Neural cell (in vitro differentiated cells): ENCODE measurements around the gene TMEM250. TPM values are rescaled to one million over a fixed set of nuclear protein-coding genes. Genes with fewer than 3 reads are reported as not detected.

ENCODE experiments used
- H2AFZ ChIP-seq: fragments of 200-600, 300-800 bp; sonication (generic), shearing (Covaris generic); 2 replicates; pipeline ENCODE4 v1.6.0; 2014; ENCODE audit warnings: low read depth, mild to moderate bottlenecking, antibody characterized with exemption, low read length, moderate library complexity
- H3F3A ChIP-seq: fragments of 200-600 bp; shearing (Covaris generic); 2 replicates; pipeline ENCODE4 v1.6.1; 2016; ENCODE audit warnings: mild to moderate bottlenecking, moderate library complexity, mixed read lengths, antibody characterized with exemption, low read length; ENCODE audit not compliant: insufficient read depth, poor library complexity, severe bottlenecking
- H3K27ac ChIP-seq: fragments of 200-600, 300-800 bp; sonication (generic), shearing (Covaris generic); 2 replicates; pipeline ENCODE4 v1.5.1; 2014; ENCODE audit warnings: mild to moderate bottlenecking, low read length, moderate library complexity
- H3K27me3 ChIP-seq: fragments of 300-800, 200-600 bp; sonication (generic), shearing (Covaris generic); 2 replicates; pipeline ENCODE4 v1.6.0; 2014; ENCODE audit warnings: mild to moderate bottlenecking, low read depth, low read length, moderate library complexity; ENCODE audit not compliant: insufficient read depth
- H3K36me3 ChIP-seq: fragments of 300-800, 200-600 bp; sonication (generic), shearing (Covaris generic); 2 replicates; pipeline ENCODE4 v1.5.1; 2014; ENCODE audit warnings: mild to moderate bottlenecking, antibody characterized with exemption, low read length, moderate library complexity; ENCODE audit not compliant: insufficient read depth
- H3K4me2 ChIP-seq: fragments of 300-800, 200-600 bp; sonication (generic), shearing (Covaris generic); 2 replicates; pipeline ENCODE4 v1.6.0; 2014; ENCODE audit warnings: mild to moderate bottlenecking, low read length
- H3K4me3 ChIP-seq: fragments of 300-800, 200-600 bp; sonication (generic), shearing (Covaris generic); 2 replicates; pipeline ENCODE4 v1.5.1; 2014; ENCODE audit warnings: mild to moderate bottlenecking, low read length, moderate library complexity
- H3K79me2 ChIP-seq: fragments of 200-600 bp; shearing (Covaris generic); replicated peaks from 2 replicates; pipeline ENCODE4 v1.6.0; 2014; ENCODE audit warnings: mild to moderate bottlenecking, low read length, moderate library complexity; ENCODE audit not compliant: insufficient read depth
- H3K9ac ChIP-seq: fragments of 300-800, 200-600 bp; sonication (generic), shearing (Covaris generic); 2 replicates; pipeline ENCODE4 v1.6.1; 2016; ENCODE audit warnings: mild to moderate bottlenecking, low read length, mixed read lengths
- H3K9me2 ChIP-seq: fragments of 200-600 bp; shearing (Covaris generic); 2 replicates; pipeline ENCODE4 v1.6.1; 2016; ENCODE audit warnings: mild to moderate bottlenecking, low read length, mixed read lengths; ENCODE audit not compliant: insufficient read depth
- H3K9me3 ChIP-seq: fragments of 200-600, 300-800 bp; sonication (generic), shearing (Covaris generic); 2 replicates; pipeline ENCODE4 v1.6.1; 2016; ENCODE audit warnings: mild to moderate bottlenecking, mixed run types, low read length, moderate library complexity, mixed read lengths
- H4K20me1 ChIP-seq: fragments of 200-600 bp; shearing (Covaris generic); 2 replicates; pipeline ENCODE4 v1.6.1; 2016; ENCODE audit warnings: mild to moderate bottlenecking, mixed run types; ENCODE audit not compliant: insufficient read depth
- EP300 ChIP-seq: fragments of 450-650 bp; conservative IDR thresholded peaks from 2 replicates; pipeline ENCODE4 v1.6.1; 2014; ENCODE audit warnings: antibody characterized with exemption, mild to moderate bottlenecking, moderate library complexity; ENCODE audit not compliant: poor library complexity, severe bottlenecking
- EZH2 ChIP-seq: fragments of 200-600, 300-800 bp; shearing (Covaris generic), sonication (generic); IDR thresholded peaks from 2 replicates; pipeline ENCODE4 v1.6.1; 2014; ENCODE audit warnings: antibody characterized with exemption, low read length, borderline replicate concordance, mild to moderate bottlenecking; ENCODE audit not compliant: insufficient read depth, poor library complexity, severe bottlenecking
- MXI1 ChIP-seq: fragments of 450-650 bp; conservative IDR thresholded peaks from 2 replicates; pipeline ENCODE4 v1.6.1; 2014; ENCODE audit warnings: antibody characterized with exemption, mild to moderate bottlenecking; ENCODE audit not compliant: poor library complexity, severe bottlenecking
- POLR2AphosphoS5 ChIP-seq: IDR thresholded peaks from 2 replicates; pipeline ENCODE4 v1.6.1; 2012
- RAD21 ChIP-seq: fragments of 450-650 bp; conservative IDR thresholded peaks from 2 replicates; pipeline ENCODE4 v1.6.1; 2014; ENCODE audit warnings: antibody characterized with exemption, mild to moderate bottlenecking, moderate library complexity
- SMC3 ChIP-seq: fragments of 450-650 bp; conservative IDR thresholded peaks from 2 replicates; pipeline ENCODE4 v1.6.1; 2014; ENCODE audit warnings: antibody characterized with exemption, mild to moderate bottlenecking, moderate library complexity; ENCODE audit not compliant: poor library complexity
- TAF1 ChIP-seq: IDR thresholded peaks from 2 replicates; pipeline ENCODE4 v1.6.1; 2012; ENCODE audit warnings: low read depth
- polyA plus RNA-seq: library from polyadenylated mRNA; depleted of rRNA; stranded (reverse); fragments of >200 nt; gene quantifications from 2 replicates; pipeline ENCODE4 v1.2.3, GENCODE V29; 2014
- TF ChIP-seq, protein P1 (sequence below): IDR thresholded peaks from 2 replicates; pipeline ENCODE4 v1.6.1; 2012; ENCODE audit warnings: borderline replicate concordance
- TF ChIP-seq, protein P2 (sequence below): fragments of 450-650 bp; IDR thresholded peaks from 2 replicates; pipeline ENCODE4 v1.5.1; 2014; ENCODE audit warnings: antibody characterized with exemption, mild to moderate bottlenecking, moderate library complexity; ENCODE audit not compliant: poor library complexity, severe bottlenecking

The TMEM250 gene
- polyA plus RNA-seq, 1 donor from 2014 or later = 15.0 TPM

DNA sequence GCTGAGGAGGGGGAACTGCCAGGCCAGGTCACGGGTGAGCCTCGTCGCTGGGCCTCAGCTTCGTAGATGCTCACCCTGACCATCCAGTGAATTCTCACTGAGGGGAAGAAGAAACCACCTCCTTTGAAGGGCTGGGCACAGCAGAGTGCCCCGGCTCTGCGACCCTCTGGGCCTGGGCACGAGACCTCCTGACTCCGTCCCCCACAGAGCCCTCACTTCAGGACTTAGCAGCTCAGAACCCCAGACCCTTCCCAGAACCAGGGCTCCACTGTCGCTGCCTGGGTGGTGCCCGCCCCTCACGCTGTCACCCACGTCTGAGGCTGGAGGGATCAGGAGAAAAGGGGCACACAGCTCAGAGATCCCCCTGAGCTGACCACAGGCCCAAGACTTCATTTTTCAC is 34.3 kb upstream of the TMEM250 start:
- H3K27ac ChIP-seq = no peak overlapping the region
- TF ChIP-seq RAD21 (no peak), EP300 (no peak)

DNA sequence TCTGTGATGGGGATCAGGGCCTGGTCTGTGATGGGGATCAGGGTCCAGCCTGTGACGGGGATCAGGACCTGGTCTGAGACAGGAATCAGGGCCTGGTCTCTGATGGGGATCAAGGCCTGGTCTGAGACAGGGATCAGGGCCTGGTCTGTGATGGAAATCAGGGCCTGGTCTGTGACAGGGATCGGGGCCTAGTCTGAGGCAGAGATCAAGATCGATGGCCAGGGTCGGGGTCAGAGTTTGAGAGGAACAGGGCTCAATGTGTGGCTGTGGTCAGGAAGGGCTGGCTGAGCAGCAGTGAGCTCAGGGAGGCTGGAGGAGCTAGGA is 33.8 kb upstream of the TMEM250 start:
- no peak overlapping the region for H3K4me3 ChIP-seq
- H3K9me2 ChIP-seq = no peaks in the 10 kb centered on the region
- H4K20me1 ChIP-seq = no peaks in the 10 kb centered on the region
- H3K9me3 ChIP-seq = no peaks in the 10 kb centered on the region
- no peaks in the 10 kb centered on the region for H3K27me3 ChIP-seq
- no peak for TF ChIP-seq TAF1
- TF ChIP-seq, protein P1, sequence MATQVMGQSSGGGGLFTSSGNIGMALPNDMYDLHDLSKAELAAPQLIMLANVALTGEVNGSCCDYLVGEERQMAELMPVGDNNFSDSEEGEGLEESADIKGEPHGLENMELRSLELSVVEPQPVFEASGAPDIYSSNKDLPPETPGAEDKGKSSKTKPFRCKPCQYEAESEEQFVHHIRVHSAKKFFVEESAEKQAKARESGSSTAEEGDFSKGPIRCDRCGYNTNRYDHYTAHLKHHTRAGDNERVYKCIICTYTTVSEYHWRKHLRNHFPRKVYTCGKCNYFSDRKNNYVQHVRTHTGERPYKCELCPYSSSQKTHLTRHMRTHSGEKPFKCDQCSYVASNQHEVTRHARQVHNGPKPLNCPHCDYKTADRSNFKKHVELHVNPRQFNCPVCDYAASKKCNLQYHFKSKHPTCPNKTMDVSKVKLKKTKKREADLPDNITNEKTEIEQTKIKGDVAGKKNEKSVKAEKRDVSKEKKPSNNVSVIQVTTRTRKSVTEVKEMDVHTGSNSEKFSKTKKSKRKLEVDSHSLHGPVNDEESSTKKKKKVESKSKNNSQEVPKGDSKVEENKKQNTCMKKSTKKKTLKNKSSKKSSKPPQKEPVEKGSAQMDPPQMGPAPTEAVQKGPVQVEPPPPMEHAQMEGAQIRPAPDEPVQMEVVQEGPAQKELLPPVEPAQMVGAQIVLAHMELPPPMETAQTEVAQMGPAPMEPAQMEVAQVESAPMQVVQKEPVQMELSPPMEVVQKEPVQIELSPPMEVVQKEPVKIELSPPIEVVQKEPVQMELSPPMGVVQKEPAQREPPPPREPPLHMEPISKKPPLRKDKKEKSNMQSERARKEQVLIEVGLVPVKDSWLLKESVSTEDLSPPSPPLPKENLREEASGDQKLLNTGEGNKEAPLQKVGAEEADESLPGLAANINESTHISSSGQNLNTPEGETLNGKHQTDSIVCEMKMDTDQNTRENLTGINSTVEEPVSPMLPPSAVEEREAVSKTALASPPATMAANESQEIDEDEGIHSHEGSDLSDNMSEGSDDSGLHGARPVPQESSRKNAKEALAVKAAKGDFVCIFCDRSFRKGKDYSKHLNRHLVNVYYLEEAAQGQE = no peak
- no peak for TF ChIP-seq SMC3
- no peak for TF ChIP-seq EP300
- TF ChIP-seq MXI1 = no peak
- TF ChIP-seq POLR2AphosphoS5 = no peak
- TF ChIP-seq, protein P2, sequence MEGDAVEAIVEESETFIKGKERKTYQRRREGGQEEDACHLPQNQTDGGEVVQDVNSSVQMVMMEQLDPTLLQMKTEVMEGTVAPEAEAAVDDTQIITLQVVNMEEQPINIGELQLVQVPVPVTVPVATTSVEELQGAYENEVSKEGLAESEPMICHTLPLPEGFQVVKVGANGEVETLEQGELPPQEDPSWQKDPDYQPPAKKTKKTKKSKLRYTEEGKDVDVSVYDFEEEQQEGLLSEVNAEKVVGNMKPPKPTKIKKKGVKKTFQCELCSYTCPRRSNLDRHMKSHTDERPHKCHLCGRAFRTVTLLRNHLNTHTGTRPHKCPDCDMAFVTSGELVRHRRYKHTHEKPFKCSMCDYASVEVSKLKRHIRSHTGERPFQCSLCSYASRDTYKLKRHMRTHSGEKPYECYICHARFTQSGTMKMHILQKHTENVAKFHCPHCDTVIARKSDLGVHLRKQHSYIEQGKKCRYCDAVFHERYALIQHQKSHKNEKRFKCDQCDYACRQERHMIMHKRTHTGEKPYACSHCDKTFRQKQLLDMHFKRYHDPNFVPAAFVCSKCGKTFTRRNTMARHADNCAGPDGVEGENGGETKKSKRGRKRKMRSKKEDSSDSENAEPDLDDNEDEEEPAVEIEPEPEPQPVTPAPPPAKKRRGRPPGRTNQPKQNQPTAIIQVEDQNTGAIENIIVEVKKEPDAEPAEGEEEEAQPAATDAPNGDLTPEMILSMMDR = no peak
- no peak for TF ChIP-seq RAD21
- TF ChIP-seq EZH2 = no peak
- H3K36me3 ChIP-seq = no peaks in the 10 kb centered on the region
- no peak overlapping the region for H2AFZ ChIP-seq
- H3K27ac ChIP-seq = no peak overlapping the region
- H3F3A ChIP-seq = no peaks in the 10 kb centered on the region
- H3K79me2 ChIP-seq = no peaks in the 10 kb centered on the region
- no peak overlapping the region for H3K9ac ChIP-seq
- no peak overlapping the region for H3K4me2 ChIP-seq

More for the DNA sequence above, 34.3 kb upstream of the TMEM250 start:
- H3K36me3 ChIP-seq = no peaks in the 10 kb centered on the region
- H3K4me2 ChIP-seq = no peak overlapping the region
- no peak overlapping the region for H2AFZ ChIP-seq
- H3K9me2 ChIP-seq = no peaks in the 10 kb centered on the region
- H3K9me3 ChIP-seq = no peaks in the 10 kb centered on the region
- H3F3A ChIP-seq = no peaks in the 10 kb centered on the region
- no peak overlapping the region for H3K9ac ChIP-seq
- no peaks in the 10 kb centered on the region for H4K20me1 ChIP-seq
- H3K4me3 ChIP-seq = no peak overlapping the region
- H3K27me3 ChIP-seq = no peaks in the 10 kb centered on the region
- H3K79me2 ChIP-seq = no peaks in the 10 kb centered on the region
